HG02943 (cell line): ENCODE data around the gene GALNT3.

ENCODE experiments used
- ATAC-seq: cut with Tn5 transposase; IDR thresholded peaks from one replicate; pipeline ENCODE4 v1.9.1; 2021; ENCODE audit warnings: mild to moderate bottlenecking, low read depth, moderate library complexity; ENCODE audit not compliant: unreplicated experiment

The GALNT3 gene

DNA sequence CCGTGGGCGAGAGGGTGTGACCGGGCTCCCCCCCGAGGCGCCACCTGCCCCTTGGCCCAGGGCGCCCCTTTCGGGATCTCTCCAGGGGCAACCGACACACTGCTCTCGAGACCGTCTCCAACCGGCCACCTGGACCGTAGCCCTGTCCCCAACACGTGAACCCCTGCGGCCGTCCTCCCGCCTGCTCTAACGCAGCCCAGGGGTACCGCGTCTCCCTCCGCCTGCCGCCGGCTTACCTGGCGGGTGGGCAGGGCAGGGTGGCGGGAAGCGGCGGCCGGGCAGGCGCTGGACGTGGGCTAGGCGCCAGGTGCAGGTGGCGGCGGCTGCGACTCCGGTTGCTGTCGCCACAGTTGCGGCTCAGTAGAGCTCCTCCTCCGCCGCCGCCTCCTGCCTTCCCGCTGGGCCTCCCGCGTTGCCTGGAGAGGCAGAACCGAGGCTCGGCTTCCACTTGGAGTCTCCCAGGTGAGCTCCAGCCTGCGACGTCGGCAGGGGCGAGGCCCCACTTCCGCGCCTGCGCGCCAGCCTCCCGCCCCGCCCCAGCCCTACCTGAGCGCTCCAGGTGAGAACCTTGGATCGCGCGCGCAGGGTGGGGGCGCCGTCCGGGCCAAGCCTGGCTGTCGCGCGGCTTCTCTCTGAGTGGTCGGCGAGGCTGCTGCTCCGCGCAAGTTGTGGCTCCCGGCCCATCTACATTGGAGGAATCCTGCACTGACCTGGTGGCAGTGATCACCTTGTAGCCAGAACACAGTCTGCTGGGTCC lies at the start of gene GALNT3:
TSS of gene GALNT3 (minus strand) at position 469 of the 757 bp plus-strand sequence. CDS start 23,547 bp downstream, outside the sequence.
- ATAC-seq, result peak; percentile 34

DNA sequence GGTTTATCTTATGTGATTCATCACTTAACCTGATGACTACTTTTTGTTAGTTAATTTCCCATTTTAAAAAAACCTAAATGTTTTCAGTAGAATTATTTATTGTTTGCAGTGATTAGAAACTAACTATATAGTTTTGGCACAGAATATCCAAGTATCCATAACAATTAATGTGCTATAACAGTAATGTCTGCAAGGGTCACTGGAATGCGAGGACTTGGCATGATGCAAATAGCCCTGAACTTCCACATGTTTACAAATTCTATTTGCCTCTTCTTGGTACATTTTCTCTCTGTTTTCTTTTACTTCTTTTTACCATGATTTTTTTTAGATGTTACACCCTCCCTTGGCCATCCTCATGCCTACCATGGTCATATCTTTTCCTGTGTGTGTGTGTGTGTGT lies 49.3 kb upstream of the GALNT3 start:
- no peak for ATAC-seq

GRCh38 chr2:165840333-165840958 lies 46.4 kb upstream of the GALNT3 start:
- no peak for ATAC-seq

DNA sequence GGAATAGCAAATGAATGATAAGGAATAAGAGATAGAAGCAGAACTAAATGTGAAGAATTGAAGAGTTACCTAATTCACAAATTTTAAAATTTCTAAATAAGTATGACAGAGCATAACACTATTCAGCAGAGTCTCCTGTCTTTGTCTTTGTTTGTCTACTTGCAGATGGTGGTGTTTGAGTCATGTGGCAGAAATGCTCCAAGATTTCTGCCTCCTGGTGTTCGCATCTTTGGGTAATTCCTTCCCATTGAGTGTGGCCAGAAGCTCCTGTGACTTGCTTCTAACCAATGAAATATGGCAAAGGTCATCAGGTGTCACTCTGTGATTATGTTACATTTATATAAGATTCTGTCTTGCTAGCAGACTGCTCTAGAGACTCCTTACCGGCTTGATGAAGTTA lies 45.6 kb upstream of the GALNT3 start:
- no peak for ATAC-seq

GRCh38 chr2:165837122-165837521 lies 43.1 kb upstream of the GALNT3 start:
- ATAC-seq, result no peak

- no peak for ATAC-seq
Observed at GRCh38 chr2:165835363-165835762, 41.3 kb upstream of the GALNT3 start.

DNA sequence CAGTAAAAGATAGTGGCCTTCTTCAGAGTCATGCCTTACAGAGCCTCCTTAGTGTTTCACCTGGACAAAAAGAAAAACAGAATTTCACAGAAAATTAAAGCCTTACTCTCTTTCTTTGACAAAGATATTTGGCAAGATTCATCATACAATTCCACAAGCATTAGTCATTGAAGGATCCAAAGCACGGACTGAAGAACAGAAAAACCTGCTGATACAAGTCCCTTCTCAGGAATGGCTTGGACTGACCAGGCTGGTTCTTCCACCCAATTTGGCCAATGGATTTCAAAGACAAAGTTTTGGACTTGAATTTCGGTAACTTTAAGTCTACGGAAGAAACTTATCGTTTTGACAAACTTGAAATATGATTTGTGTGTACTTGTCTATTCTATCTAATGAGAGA lies 39.1 kb upstream of the GALNT3 start:
- no peak for ATAC-seq

DNA sequence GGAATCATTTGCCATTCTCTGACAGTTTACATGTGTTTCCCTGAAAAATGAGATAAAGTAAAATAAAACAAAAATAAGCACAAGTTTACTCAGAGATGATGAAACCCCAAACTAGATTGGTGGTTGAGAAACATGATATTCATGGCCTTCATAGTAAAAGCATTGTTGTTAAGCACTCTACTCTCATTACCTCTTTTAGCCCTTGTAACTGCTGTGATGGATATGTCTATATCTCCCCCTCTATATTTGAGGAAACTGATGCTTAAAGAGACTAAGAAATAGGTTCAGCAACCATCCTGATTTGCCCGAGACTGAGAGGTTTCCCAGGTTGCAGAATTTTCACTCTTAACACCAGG lies 33.9 kb upstream of the GALNT3 start:
- no peak for ATAC-seq

DNA sequence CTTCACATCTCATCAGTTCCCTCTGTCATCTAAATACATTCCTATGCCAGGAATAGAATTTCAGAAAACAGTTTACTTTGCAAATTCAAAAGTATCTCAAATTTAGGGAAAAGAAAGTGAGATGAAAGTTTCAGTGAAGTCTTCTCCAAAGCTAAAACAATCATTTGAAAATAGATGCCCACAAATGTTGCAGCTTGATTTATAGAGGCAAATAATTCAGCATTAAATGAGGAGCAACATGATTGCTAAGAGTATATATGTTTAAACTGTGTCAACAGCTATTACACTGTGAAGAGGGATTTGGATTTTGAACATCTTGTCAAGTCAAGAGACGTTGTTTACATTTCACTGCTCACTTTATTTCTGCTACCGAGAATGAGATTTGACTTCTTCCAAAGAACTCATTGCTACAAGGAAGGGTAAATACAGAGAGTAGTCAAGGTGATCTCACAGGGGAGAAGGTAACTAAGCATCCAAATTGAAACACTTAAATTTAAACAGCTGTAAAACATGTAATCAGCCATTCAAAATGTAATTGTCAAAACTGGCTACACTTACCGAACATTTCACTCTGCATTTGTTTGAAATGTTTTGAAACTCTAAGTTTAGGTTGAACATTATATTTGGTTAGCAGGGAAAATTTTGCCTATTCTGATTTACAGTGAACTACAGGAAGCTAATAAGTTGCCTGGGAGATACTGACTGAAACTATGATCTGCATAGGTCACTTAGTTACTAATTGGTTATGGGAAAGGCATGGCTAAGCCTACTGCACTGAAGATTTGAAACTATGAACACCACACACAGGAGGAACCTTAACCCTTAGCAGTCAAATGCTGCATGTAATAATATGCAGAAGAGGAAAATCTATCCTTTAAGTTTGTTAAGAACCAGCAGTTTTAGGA lies 33.2 kb upstream of the GALNT3 start:
- no peak for ATAC-seq

DNA sequence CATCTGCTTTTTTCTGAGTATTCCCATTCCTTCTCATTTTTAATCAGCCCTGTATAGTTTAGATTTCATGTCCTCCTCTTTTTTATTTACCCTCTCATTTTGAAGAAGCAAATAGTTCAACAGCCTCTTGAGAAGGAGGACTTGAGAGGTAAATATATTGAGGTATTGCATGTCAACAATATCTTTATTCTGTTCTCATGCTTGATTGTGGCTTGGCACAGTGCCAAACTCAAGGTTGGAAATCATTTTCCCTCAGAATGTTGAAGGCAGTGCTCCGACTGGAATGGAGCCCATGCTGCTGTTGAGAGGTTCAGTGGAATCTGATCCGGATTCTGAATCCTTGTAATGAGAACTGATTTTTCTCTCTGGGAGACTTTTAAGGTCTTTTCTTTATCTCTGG lies 31.0 kb upstream of the GALNT3 start:
- ATAC-seq, result no peak

DNA sequence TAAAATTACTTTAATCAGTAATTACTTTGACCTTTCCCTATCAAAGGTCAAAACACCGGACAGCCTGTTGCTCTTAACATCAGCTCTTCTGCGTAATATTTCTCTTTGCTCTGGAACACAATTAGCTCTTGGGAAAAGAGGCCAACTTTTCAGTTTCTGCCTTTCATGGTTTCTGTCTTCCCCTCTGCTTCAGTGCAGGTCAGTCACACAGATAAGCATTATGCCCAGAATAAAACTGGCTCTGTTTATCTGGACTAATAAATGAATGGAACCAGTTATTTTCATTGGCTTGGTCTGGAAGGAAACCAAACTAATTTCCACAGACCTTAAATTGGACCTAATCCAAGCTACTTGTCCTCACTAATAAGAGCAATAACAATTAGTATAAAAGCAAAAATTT lies 26.2 kb upstream of the GALNT3 start:
- no peak for ATAC-seq

- no peak for ATAC-seq
Observed at GRCh38 chr2:165818920-165819319, 24.9 kb upstream of the GALNT3 start.

GRCh38 chr2:165815299-165816141 lies 21.5 kb upstream of the GALNT3 start:
- ATAC-seq, result no peak

GRCh38 chr2:165814473-165814872 lies 20.4 kb upstream of the GALNT3 start:
- no peak for ATAC-seq

- ATAC-seq, result no peak
Observed at GRCh38 chr2:165811592-165812370, 17.7 kb upstream of the GALNT3 start.

DNA sequence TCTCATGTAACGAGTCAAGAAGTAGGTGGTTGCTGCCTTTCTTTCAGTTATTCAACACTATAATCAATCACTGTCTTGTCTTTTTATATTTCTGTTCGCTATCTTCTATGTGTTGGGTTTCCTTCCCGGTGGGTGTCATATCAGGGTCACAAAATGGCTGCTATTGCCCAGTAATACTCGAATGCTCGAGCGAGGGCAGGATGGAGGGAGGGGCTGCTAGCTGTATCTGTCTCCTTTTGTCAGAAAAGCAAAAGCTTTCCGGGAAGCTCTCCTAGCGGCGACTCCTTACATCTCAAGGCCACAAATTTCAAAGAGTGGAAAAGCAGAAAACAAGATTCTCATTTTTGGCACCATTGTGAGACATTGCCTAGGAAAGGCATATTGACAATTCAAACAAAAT lies 16.4 kb upstream of the GALNT3 start:
- no peak for ATAC-seq

GRCh38 chr2:165804719-165805118 lies 10.7 kb upstream of the GALNT3 start:
- ATAC-seq, result no peak

DNA sequence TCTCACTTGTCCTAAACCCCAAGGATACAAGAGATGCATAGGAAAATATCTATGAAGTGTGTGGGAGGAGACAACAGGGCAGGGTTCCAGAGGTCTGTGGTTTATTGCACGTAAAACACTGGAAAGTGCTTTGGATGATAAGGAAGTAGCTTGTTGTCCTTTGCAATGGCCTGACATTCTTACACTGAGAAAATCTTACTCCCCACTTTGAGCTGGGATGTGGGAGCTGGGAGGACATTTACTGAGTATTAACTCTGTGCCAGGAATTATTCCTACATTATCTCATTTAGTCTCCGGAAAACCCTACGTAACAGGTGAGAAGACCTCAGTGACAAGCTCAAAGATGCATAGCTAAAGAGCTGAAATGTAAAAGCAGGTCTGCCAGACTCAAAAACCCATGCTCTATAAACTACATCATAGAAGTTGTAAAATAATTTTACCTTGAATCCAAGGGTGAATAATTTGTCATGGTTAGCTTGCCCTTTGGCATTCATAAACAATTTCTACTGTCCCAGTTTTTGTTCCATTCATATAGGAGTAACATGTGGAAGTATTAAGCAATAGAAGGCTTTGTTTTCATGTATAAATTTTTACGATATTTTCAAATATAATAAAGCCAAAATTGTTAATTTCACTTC lies 9.2 kb upstream of the GALNT3 start:
- no peak for ATAC-seq

- ATAC-seq, result no peak
Observed at GRCh38 chr2:165801176-165801575, 7.1 kb upstream of the GALNT3 start.
